ENCODE data around the gene ARSI. TPM values are rescaled to one million over a fixed set of nuclear protein-coding genes. Genes with fewer than 3 reads are reported as not detected.

Gene ARSI
- total RNA-seq (ENCODE audit: low replicate concordance): 4.2 and 13.1 TPM in 2 replicates

DNA sequence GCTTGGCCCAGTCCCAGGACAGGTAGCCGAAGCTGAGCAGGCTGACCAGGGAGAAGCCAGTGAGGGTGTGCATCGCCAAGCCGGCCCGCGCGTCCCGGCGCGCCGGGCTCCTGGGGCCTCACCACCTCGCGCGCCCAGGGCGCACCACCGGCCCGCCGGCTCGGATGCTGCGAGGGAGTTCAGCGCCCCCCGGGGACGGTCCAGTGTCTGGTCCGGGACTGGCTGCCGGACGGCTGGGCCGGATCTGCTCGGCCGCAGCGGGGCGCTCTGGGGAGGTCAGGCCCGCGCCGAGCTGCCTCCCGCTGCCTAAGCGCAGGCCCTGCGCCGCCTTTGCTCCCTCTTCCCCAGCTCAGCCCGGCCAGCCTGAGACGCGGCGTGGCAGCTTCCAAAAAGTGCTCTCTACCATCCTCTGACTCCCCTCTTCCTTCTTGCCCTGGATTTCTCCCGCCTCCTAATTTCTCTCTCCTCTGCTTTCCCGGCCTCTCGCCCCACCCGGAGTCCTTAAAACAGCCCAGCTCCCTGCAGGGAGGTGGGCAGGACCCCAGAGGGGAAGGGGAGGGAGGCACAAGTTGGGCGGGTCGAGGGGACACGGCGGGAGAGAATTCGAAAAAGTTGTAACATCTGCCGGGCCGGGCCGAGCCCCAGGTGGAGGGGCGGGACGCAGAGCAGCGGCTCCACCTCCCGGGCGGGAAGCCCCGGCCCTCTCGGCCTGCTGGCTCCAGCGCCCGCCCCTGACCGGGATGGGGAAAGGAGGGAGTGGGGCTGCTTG, at the start of gene ARSI:
TSS of gene ARSI (minus strand) at position 605 of the 769 bp plus-strand sequence. CDS start at position 73, 532 bp downstream.
- Histone ChIP-seq H3K9me3 (ENCODE audit: low read depth) (no peaks in the 10 kb centered on the region), H3F3A (ENCODE audit: low read depth) (peaks cover 52% of the 10 kb centered on the region), H3K36me3 (no peaks in the 10 kb centered on the region), H3K4me2 (peak within 1 kb of the TSS; percentile 74), H3K4me3 (peak within 1 kb of the TSS; percentile 49), H3K27me3 (peaks cover 7% of the 10 kb centered on the region), H4K20me1 (ENCODE audit: low read depth) (no peaks in the 10 kb centered on the region), H3K4me1 (peaks cover 51% of the 10 kb centered on the region), H3K9ac (no peak within 1 kb of the TSS), H3K27ac (peak within 1 kb of the TSS; percentile 76), H3K79me2 (ENCODE audit: low read depth) (no peaks in the 10 kb centered on the region), H2AFZ (replicated peaks) (peak within 1 kb of the TSS; percentile 95)
- Mint-ChIP-seq H3K9me3 (no peaks in the 10 kb centered on the region), H3K27ac (no peak within 1 kb of the TSS), H3K27me3 (ENCODE audit: insufficient read depth, low read depth) (peaks cover 9% of the 10 kb centered on the region), H3K4me3 (peak within 1 kb of the TSS; percentile 78), H3K4me1 (peaks cover 71% of the 10 kb centered on the region), H3K36me3 (no peaks in the 10 kb centered on the region)
- TF ChIP-seq EZH2phosphoT487 (IDR thresholded peaks at IDR 0.05): no peak
- TF ChIP-seq, protein P1, sequence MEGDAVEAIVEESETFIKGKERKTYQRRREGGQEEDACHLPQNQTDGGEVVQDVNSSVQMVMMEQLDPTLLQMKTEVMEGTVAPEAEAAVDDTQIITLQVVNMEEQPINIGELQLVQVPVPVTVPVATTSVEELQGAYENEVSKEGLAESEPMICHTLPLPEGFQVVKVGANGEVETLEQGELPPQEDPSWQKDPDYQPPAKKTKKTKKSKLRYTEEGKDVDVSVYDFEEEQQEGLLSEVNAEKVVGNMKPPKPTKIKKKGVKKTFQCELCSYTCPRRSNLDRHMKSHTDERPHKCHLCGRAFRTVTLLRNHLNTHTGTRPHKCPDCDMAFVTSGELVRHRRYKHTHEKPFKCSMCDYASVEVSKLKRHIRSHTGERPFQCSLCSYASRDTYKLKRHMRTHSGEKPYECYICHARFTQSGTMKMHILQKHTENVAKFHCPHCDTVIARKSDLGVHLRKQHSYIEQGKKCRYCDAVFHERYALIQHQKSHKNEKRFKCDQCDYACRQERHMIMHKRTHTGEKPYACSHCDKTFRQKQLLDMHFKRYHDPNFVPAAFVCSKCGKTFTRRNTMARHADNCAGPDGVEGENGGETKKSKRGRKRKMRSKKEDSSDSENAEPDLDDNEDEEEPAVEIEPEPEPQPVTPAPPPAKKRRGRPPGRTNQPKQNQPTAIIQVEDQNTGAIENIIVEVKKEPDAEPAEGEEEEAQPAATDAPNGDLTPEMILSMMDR (IDR thresholded peaks at IDR 0.05): peak; percentile 56
- peak; percentile 61 for TF ChIP-seq EZH2 (IDR thresholded peaks at IDR 0.05)
- DNase-seq (ENCODE audit: low spot score): peak; percentile 91

DNA sequence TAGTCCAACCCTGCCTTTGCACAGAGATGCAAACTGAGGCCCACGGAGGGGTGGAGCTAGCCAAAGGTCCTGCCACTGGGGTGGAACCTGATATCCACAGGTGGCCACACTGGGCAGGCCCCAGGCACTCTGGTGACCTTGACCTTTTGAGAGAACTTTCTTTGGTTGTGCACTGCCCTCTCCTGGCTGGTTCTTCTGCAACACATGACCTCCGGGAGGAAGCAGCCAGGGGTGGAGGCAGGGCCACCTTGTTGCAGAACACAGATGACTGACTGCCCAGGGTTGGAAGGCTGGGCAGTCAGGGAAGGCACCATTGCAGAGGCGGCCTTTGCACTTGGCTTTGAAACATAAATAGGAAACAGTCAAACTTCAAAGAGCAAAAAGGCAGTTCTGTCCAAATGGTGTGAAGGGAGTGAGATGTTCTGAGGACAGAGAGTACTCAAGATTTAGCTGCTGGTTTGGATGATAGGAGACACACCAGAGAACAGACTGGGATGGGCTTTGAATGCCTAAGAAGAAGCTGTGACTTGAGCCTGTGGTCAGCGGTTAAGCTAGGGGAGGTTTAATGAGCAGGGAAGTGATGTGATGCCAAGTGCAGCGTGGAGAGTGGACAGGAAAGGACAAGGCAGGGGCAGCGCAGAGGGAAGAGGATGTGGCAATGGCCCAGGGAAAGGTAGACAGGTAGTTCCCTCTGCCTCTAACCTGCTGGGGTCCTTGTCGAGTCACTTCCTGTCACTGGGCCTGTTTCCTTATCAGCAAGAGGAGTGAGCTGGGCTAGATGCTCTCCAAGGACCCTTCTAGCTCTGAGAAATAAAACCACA, 48.0 kb upstream of the ARSI start:
- Histone ChIP-seq H3K27ac (no peak overlapping the region), H3K9ac (no peak overlapping the region), H3K4me1 (peaks cover 2% of the 10 kb centered on the region), H3K36me3 (no peaks in the 10 kb centered on the region), H3K9me3 (ENCODE audit: low read depth) (no peaks in the 10 kb centered on the region), H3K4me2 (no peak overlapping the region), H3K27me3 (peaks cover 4% of the 10 kb centered on the region), H3K4me3 (no peak overlapping the region), H2AFZ (replicated peaks) (no peak overlapping the region), H3K79me2 (ENCODE audit: low read depth) (no peaks in the 10 kb centered on the region), H3F3A (ENCODE audit: low read depth) (no peaks in the 10 kb centered on the region), H4K20me1 (ENCODE audit: low read depth) (no peaks in the 10 kb centered on the region)
- TF ChIP-seq EZH2 (IDR thresholded peaks at IDR 0.05): no peak
- TF ChIP-seq, protein P1 (IDR thresholded peaks at IDR 0.05): peak; percentile 74
- Mint-ChIP-seq H3K27me3 (ENCODE audit: insufficient read depth, low read depth) (peaks cover 5% of the 10 kb centered on the region), H3K4me1 (peaks cover 47% of the 10 kb centered on the region), H3K27ac (peak overlapping the region; percentile 42), H3K9me3 (no peaks in the 10 kb centered on the region), H3K36me3 (no peaks in the 10 kb centered on the region), H3K4me3 (no peak overlapping the region)
- DNase-seq (ENCODE audit: low spot score): peak; percentile 73

DNA sequence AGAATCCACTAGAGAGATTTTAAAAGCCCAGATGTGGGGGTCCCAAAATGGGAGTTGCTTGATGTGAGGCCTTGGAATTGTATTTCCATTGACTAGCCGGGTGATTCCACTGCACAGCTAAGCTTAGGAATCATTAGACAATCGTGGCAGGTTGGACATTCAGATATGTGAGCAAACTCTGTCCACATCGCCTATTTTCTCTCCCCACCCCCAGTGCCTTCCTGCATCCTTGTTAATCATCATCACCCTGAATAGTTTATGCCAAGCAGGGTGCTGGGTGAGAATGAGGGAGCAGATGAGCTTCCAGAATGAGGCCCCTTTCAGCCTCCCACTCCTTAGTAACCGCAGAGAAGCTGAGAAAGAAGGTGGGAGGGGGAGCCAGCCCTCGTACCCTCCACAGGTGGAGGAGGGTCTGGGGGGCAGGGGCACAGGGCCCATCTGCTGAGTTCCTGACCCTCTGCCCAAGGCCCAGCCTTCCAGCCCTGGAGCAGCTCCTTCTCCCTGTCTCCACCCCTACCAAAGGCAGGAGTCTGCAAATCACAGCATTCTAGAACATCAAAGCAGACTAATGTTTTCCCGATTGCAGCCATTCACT, 47.1 kb upstream of the ARSI start:
- no peak for DNase-seq (ENCODE audit: low spot score)
- Mint-ChIP-seq H3K9me3 (no peaks in the 10 kb centered on the region), H3K36me3 (no peaks in the 10 kb centered on the region), H3K27me3 (ENCODE audit: insufficient read depth, low read depth) (peaks cover 5% of the 10 kb centered on the region), H3K4me1 (peaks cover 50% of the 10 kb centered on the region), H3K4me3 (no peak overlapping the region), H3K27ac (no peak overlapping the region)
- TF ChIP-seq EZH2phosphoT487 (IDR thresholded peaks at IDR 0.05): no peak
- H3K27me3 ChIP-seq: peaks cover 4% of the 10 kb centered on the region
- H3K9ac ChIP-seq: no peak overlapping the region
- H3F3A ChIP-seq (ENCODE audit: low read depth): no peaks in the 10 kb centered on the region
- no peaks in the 10 kb centered on the region for H4K20me1 ChIP-seq (ENCODE audit: low read depth)
- no peak overlapping the region for H3K4me2 ChIP-seq
- peaks cover 5% of the 10 kb centered on the region for H3K4me1 ChIP-seq
- no peak overlapping the region for H3K27ac ChIP-seq
- no peak overlapping the region for H2AFZ ChIP-seq (replicated peaks)
- no peaks in the 10 kb centered on the region for H3K79me2 ChIP-seq (ENCODE audit: low read depth)
- no peaks in the 10 kb centered on the region for H3K9me3 ChIP-seq (ENCODE audit: low read depth)
- H3K36me3 ChIP-seq: no peaks in the 10 kb centered on the region
- no peak overlapping the region for H3K4me3 ChIP-seq

All from neural progenitor cell (in vitro differentiated cells).